ENCODE results near the gene SLC44A1. TPM values are rescaled to one million over a fixed set of nuclear protein-coding genes. Genes with fewer than 3 reads are reported as not detected.

The SLC44A1 gene
- total and polyA plus RNA-seq, 2 of the 13 experiments (the other 11 are each of a cell fraction or from before 2014, with no cell fraction given) = 21.4 to 40.8 TPM

GRCh38 chr9:105475302-105475701, 230.9 kb downstream of the SLC44A1 start (continued):
- no peak for TF ChIP-seq ZNF513 (CRISPR knock-in tag; conservative IDR thresholded peaks at IDR 0.05)
- TF ChIP-seq SMC3 (IDR thresholded peaks at IDR 0.05; ENCODE audit: low read length) = peak; percentile 28; the same call in 1 of the 2 replicates
- TF ChIP-seq ZSCAN9 (CRISPR knock-in tag; IDR thresholded peaks at IDR 0.05; ENCODE audit: borderline replicate concordance) = no peak
- TF ChIP-seq EP300 (IDR thresholded peaks at IDR 0.05; ENCODE audit: low read depth in 2 of 2, low read length in 2 of 2) = no peak
- TF ChIP-seq EP300 (CRISPR knock-in tag; IDR thresholded peaks at IDR 0.05; ENCODE audit: borderline replicate concordance) = no peak
- TF ChIP-seq SCMH1 (CRISPR knock-in tag; IDR thresholded peaks at IDR 0.05; ENCODE audit: borderline replicate concordance) = no peak
- no peak for TF ChIP-seq ZNF264 (CRISPR knock-in tag; IDR thresholded peaks at IDR 0.05)
- no peak for TF ChIP-seq SMAD1 (CRISPR knock-in tag; IDR thresholded peaks at IDR 0.05; ENCODE audit: borderline replicate concordance, low read depth)
- no peak for TF ChIP-seq ZNF563 (CRISPR knock-in tag; IDR thresholded peaks at IDR 0.05)
- no peak for TF ChIP-seq ZNF121 (CRISPR knock-in tag; IDR thresholded peaks at IDR 0.05)
- TF ChIP-seq BORCS8-MEF2B (CRISPR knock-in tag; IDR thresholded peaks at IDR 0.05) = no peak
- peak; percentile 49 for TF ChIP-seq STAG1 (CRISPR knock-in tag; IDR thresholded peaks at IDR 0.05)
- no peak for TF ChIP-seq AKAP8 (CRISPR knock-in tag; IDR thresholded peaks at IDR 0.05)
- TF ChIP-seq REPIN1 (CRISPR knock-in tag; IDR thresholded peaks at IDR 0.05; ENCODE audit: borderline replicate concordance, low read depth) = no peak
- no peak for TF ChIP-seq ZNF572 (CRISPR knock-in tag; IDR thresholded peaks at IDR 0.05)
- no peak for TF ChIP-seq PRMT3 (CRISPR knock-in tag; IDR thresholded peaks at IDR 0.05; ENCODE audit: borderline replicate concordance, low read depth)
